Measurements from ENCODE around the gene EPM2AIP1.

The EPM2AIP1 gene

DNA sequence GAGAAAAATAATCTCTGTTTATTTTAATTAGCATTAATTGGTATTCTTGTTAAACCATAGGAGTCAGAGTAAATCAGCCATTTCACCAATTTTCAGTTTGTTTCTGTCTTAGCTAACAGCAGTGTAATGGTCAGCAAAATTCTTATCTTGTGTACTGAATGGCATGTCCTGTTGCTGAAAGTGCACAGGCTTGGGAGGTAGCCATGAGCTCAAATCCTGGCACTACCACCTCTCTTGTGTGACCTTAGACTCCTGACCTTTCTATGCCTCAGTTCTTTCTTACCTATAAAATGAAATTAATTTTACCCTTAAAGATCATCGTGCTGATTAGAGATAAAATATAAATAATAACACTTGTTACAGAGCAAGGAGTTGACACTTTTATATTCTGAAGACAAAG lies 36.2 kb upstream of the EPM2AIP1 start:
- Histone ChIP-seq H3K9me3 (ENCODE audit: control insufficient read depth, insufficient read depth, low read length) (no peaks in the 10 kb centered on the region), H3K36me3 (ENCODE audit: control insufficient read depth, insufficient read depth, low read length) (peaks cover 15% of the 10 kb centered on the region; the same call in 1 of the 2 replicates), H3K4me1 (ENCODE audit: control insufficient read depth, insufficient read depth, low read length) (no peaks in the 10 kb centered on the region), H3K27ac (ENCODE audit: low read length) (no peak overlapping the region), H3K27me3 (ENCODE audit: control insufficient read depth, insufficient read depth, low read length) (no peaks in the 10 kb centered on the region), H3K4me3 (ENCODE audit: low read length) (no peak overlapping the region)
- no peak for DNase-seq (ENCODE audit: low read depth, low spot score)
- WGBS (ENCODE audit: insufficient coverage, insufficient read length) = no CpG with 5 or more reads among the region's 1 CpG

- Histone ChIP-seq H3K27ac (ENCODE audit: low read length) (no peak overlapping the region), H3K27me3 (ENCODE audit: control insufficient read depth, insufficient read depth, low read length) (no peaks in the 10 kb centered on the region), H3K9me3 (ENCODE audit: control insufficient read depth, insufficient read depth, low read length) (no peaks in the 10 kb centered on the region), H3K4me1 (ENCODE audit: control insufficient read depth, insufficient read depth, low read length) (no peaks in the 10 kb centered on the region), H3K4me3 (ENCODE audit: low read length) (no peak overlapping the region), H3K36me3 (ENCODE audit: control insufficient read depth, insufficient read depth, low read length) (peaks cover 15% of the 10 kb centered on the region; the same call in 1 of the 2 replicates)
- no peak for DNase-seq (ENCODE audit: low read depth, low spot score)
- no CpG with 5 or more reads among the region's 1 CpG for WGBS (ENCODE audit: insufficient coverage, insufficient read length)
These were observed 35.4 kb upstream of the EPM2AIP1 start for GRCh38 chr3:37028329-37028728.

- Histone ChIP-seq H3K4me3 (ENCODE audit: low read length) (no peak overlapping the region), H3K9me3 (ENCODE audit: control insufficient read depth, insufficient read depth, low read length) (no peaks in the 10 kb centered on the region), H3K4me1 (ENCODE audit: control insufficient read depth, insufficient read depth, low read length) (no peaks in the 10 kb centered on the region), H3K27ac (ENCODE audit: low read length) (no peak overlapping the region), H3K27me3 (ENCODE audit: control insufficient read depth, insufficient read depth, low read length) (no peaks in the 10 kb centered on the region), H3K36me3 (ENCODE audit: control insufficient read depth, insufficient read depth, low read length) (peaks cover 17% of the 10 kb centered on the region; the same call in 1 of the 2 replicates)
- no CpG with 5 or more reads among the region's 5 CpGs for WGBS (ENCODE audit: insufficient coverage, insufficient read length)
- DNase-seq (ENCODE audit: low read depth, low spot score) = no peak
These were observed 33.9 kb upstream of the EPM2AIP1 start for GRCh38 chr3:37026851-37027250.

GRCh38 chr3:37025561-37026335 lies 32.8 kb upstream of the EPM2AIP1 start:
- Histone ChIP-seq H3K27me3 (ENCODE audit: control insufficient read depth, insufficient read depth, low read length) (no peaks in the 10 kb centered on the region), H3K9me3 (ENCODE audit: control insufficient read depth, insufficient read depth, low read length) (no peaks in the 10 kb centered on the region), H3K36me3 (ENCODE audit: control insufficient read depth, insufficient read depth, low read length) (peaks cover 17% of the 10 kb centered on the region; the same call in 1 of the 2 replicates), H3K27ac (ENCODE audit: low read length) (no peak overlapping the region), H3K4me3 (ENCODE audit: low read length) (no peak overlapping the region), H3K4me1 (ENCODE audit: control insufficient read depth, insufficient read depth, low read length) (no peaks in the 10 kb centered on the region)
- no CpG with 5 or more reads among the region's 3 CpGs for WGBS (ENCODE audit: insufficient coverage, insufficient read length)
- DNase-seq (ENCODE audit: low read depth, low spot score) = no peak

- WGBS (ENCODE audit: insufficient coverage, insufficient read length) = no CpG with 5 or more reads among the region's 3 CpGs
- Histone ChIP-seq H3K4me1 (ENCODE audit: control insufficient read depth, insufficient read depth, low read length) (no peaks in the 10 kb centered on the region), H3K27ac (ENCODE audit: low read length) (no peak overlapping the region), H3K9me3 (ENCODE audit: control insufficient read depth, insufficient read depth, low read length) (no peaks in the 10 kb centered on the region), H3K36me3 (ENCODE audit: control insufficient read depth, insufficient read depth, low read length) (peaks cover 19% of the 10 kb centered on the region; the same call in 1 of the 2 replicates), H3K4me3 (ENCODE audit: low read length) (no peak overlapping the region), H3K27me3 (ENCODE audit: control insufficient read depth, insufficient read depth, low read length) (no peaks in the 10 kb centered on the region)
- DNase-seq (ENCODE audit: low read depth, low spot score) = no peak
These were observed 32.0 kb upstream of the EPM2AIP1 start for GRCh38 chr3:37024820-37025405.

GRCh38 chr3:37024092-37024491 lies 31.2 kb upstream of the EPM2AIP1 start:
- no peak overlapping the region for H3K4me3 ChIP-seq (ENCODE audit: low read length)
- no peaks in the 10 kb centered on the region for H3K27me3 ChIP-seq (ENCODE audit: control insufficient read depth, insufficient read depth, low read length)
- no peaks in the 10 kb centered on the region for H3K9me3 ChIP-seq (ENCODE audit: control insufficient read depth, insufficient read depth, low read length)
- DNase-seq (ENCODE audit: low read depth, low spot score) = no peak
- H3K27ac ChIP-seq (ENCODE audit: low read length) = no peak overlapping the region
- no peaks in the 10 kb centered on the region for H3K4me1 ChIP-seq (ENCODE audit: control insufficient read depth, insufficient read depth, low read length)
- 100% methylated on average over 1 of the region's 2 CpGs for WGBS (ENCODE audit: insufficient coverage, insufficient read length)
- H3K36me3 ChIP-seq (ENCODE audit: control insufficient read depth, insufficient read depth, low read length) = peaks cover 19% of the 10 kb centered on the region; the same call in 1 of the 2 replicates

GRCh38 chr3:37017683-37018082 lies 24.8 kb upstream of the EPM2AIP1 start:
- Histone ChIP-seq H3K27ac (ENCODE audit: low read length) (no peak overlapping the region), H3K4me3 (ENCODE audit: low read length) (no peak overlapping the region), H3K9me3 (ENCODE audit: control insufficient read depth, insufficient read depth, low read length) (no peaks in the 10 kb centered on the region), H3K36me3 (ENCODE audit: control insufficient read depth, insufficient read depth, low read length) (peaks cover 14% of the 10 kb centered on the region; the same call in 1 of the 2 replicates), H3K27me3 (ENCODE audit: control insufficient read depth, insufficient read depth, low read length) (no peaks in the 10 kb centered on the region), H3K4me1 (ENCODE audit: control insufficient read depth, insufficient read depth, low read length) (no peaks in the 10 kb centered on the region)
- no CpG with 5 or more reads among the region's 3 CpGs for WGBS (ENCODE audit: insufficient coverage, insufficient read length)
- DNase-seq (ENCODE audit: low read depth, low spot score) = no peak

DNA sequence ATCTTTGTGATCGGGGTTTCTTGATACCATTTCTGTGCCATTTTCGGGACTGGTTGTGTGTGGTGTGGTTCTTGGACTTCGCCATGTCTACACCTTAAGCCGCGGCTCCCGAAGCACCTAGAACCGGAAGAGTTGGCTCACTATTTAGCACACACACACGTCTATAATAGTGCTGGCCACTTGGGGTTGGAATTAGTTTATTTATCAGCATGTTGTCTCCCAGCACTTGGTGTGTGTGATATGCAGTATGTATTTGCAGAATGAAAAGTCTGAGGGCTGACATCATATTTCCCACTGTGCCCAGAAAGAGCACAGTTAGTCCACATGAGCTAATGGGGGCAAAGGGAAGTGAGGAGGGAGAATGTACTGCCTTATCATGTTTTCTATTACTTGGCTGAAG lies 24.0 kb upstream of the EPM2AIP1 start:
- Histone ChIP-seq H3K27ac (ENCODE audit: low read length) (no peak overlapping the region), H3K9me3 (ENCODE audit: control insufficient read depth, insufficient read depth, low read length) (no peaks in the 10 kb centered on the region), H3K4me1 (ENCODE audit: control insufficient read depth, insufficient read depth, low read length) (no peaks in the 10 kb centered on the region), H3K36me3 (ENCODE audit: control insufficient read depth, insufficient read depth, low read length) (peaks cover 12% of the 10 kb centered on the region; the same call in 1 of the 2 replicates), H3K4me3 (ENCODE audit: low read length) (no peak overlapping the region), H3K27me3 (ENCODE audit: control insufficient read depth, insufficient read depth, low read length) (no peaks in the 10 kb centered on the region)
- no CpG with 5 or more reads among the region's 8 CpGs for WGBS (ENCODE audit: insufficient coverage, insufficient read length)
- no peak for DNase-seq (ENCODE audit: low read depth, low spot score)

- no CpG with 5 or more reads among the region's 5 CpGs for WGBS (ENCODE audit: insufficient coverage, insufficient read length)
- Histone ChIP-seq H3K27ac (ENCODE audit: low read length) (no peak overlapping the region), H3K9me3 (ENCODE audit: control insufficient read depth, insufficient read depth, low read length) (no peaks in the 10 kb centered on the region), H3K4me3 (ENCODE audit: low read length) (no peak overlapping the region), H3K27me3 (ENCODE audit: control insufficient read depth, insufficient read depth, low read length) (no peaks in the 10 kb centered on the region), H3K4me1 (ENCODE audit: control insufficient read depth, insufficient read depth, low read length) (no peaks in the 10 kb centered on the region), H3K36me3 (ENCODE audit: control insufficient read depth, insufficient read depth, low read length) (peaks cover 5% of the 10 kb centered on the region; the same call in 1 of the 2 replicates)
- no peak for DNase-seq (ENCODE audit: low read depth, low spot score)
These were observed 22.7 kb upstream of the EPM2AIP1 start for GRCh38 chr3:37015642-37016041.

GRCh38 chr3:37014620-37015019 lies 21.7 kb upstream of the EPM2AIP1 start:
- Histone ChIP-seq H3K9me3 (ENCODE audit: control insufficient read depth, insufficient read depth, low read length) (no peaks in the 10 kb centered on the region), H3K36me3 (ENCODE audit: control insufficient read depth, insufficient read depth, low read length) (peaks cover 3% of the 10 kb centered on the region; the same call in 1 of the 2 replicates), H3K4me1 (ENCODE audit: control insufficient read depth, insufficient read depth, low read length) (no peaks in the 10 kb centered on the region), H3K27me3 (ENCODE audit: control insufficient read depth, insufficient read depth, low read length) (no peaks in the 10 kb centered on the region), H3K4me3 (ENCODE audit: low read length) (no peak overlapping the region), H3K27ac (ENCODE audit: low read length) (no peak overlapping the region)
- no CpG with 5 or more reads among the region's 2 CpGs for WGBS (ENCODE audit: insufficient coverage, insufficient read length)
- no peak for DNase-seq (ENCODE audit: low read depth, low spot score)

All from iPS DF 6.9 (cell line).